CMK (cell line): Measurements from ENCODE around the gene DYRK3.

ENCODE experiments used
- DNase-seq: peaks from one replicate; pipeline ENCODE4 v3.0.0-alpha.2; 2010; ENCODE audit warnings: low read depth

DYRK3 gene

GRCh38 chr1:206661161-206661820 is 26.0 kb downstream of the DYRK3 start:
- no peak for DNase-seq

- no peak for DNase-seq
These were observed 27.2 kb downstream of the DYRK3 start for GRCh38 chr1:206662396-206663092.

- DNase-seq, result no peak
These were observed 28.0 kb downstream of the DYRK3 start for GRCh38 chr1:206663362-206663761.

- DNase-seq, result peak; percentile 73
These were observed 28.7 kb downstream of the DYRK3 start for GRCh38 chr1:206663832-206664652.

GRCh38 chr1:206664740-206665139 is 29.4 kb downstream of the DYRK3 start:
- no peak for DNase-seq

GRCh38 chr1:206666031-206666561 is 30.8 kb downstream of the DYRK3 start:
- no peak for DNase-seq

GRCh38 chr1:206666954-206667665 is 31.8 kb downstream of the DYRK3 start:
- no peak for DNase-seq

- DNase-seq, result no peak
These were observed 33.0 kb downstream of the DYRK3 start for GRCh38 chr1:206668351-206668750.

- DNase-seq, result no peak
These were observed 33.6 kb downstream of the DYRK3 start for GRCh38 chr1:206668874-206669410.

- no peak for DNase-seq
These were observed 36.8 kb downstream of the DYRK3 start for GRCh38 chr1:206672011-206672688.

- DNase-seq, result peak; percentile 84
These were observed 37.8 kb downstream of the DYRK3 start for GRCh38 chr1:206672844-206673758.

GRCh38 chr1:206674236-206674635 is 38.9 kb downstream of the DYRK3 start:
- DNase-seq, result no peak

- DNase-seq, result no peak
These were observed 39.4 kb downstream of the DYRK3 start for GRCh38 chr1:206674745-206675175.

- no peak for DNase-seq
These were observed 41.2 kb downstream of the DYRK3 start for GRCh38 chr1:206676499-206676898.

- no peak for DNase-seq
These were observed 43.2 kb downstream of the DYRK3 start for GRCh38 chr1:206678490-206678889.

GRCh38 chr1:206679738-206680211 is 44.4 kb downstream of the DYRK3 start:
- no peak for DNase-seq

- DNase-seq, result no peak
These were observed 44.9 kb downstream of the DYRK3 start for GRCh38 chr1:206680279-206680678.

GRCh38 chr1:206681359-206681758 is 46.0 kb downstream of the DYRK3 start:
- no peak for DNase-seq

- DNase-seq, result no peak
These were observed 46.8 kb downstream of the DYRK3 start for GRCh38 chr1:206682111-206682510.

- no peak for DNase-seq
These were observed 48.0 kb downstream of the DYRK3 start for GRCh38 chr1:206683313-206683712.
